ENCODE data around the gene TTC3. TPM values are rescaled to one million over a fixed set of nuclear protein-coding genes. Genes with fewer than 3 reads are reported as not detected.

TTC3 gene
- total and polyA plus RNA-seq, 8 donors, result 103 to 214 (median 191) TPM

- no peak for DNase-seq
- Histone ChIP-seq H3K4me3 (no peak overlapping the region), H3K27ac (no peak overlapping the region), H3K36me3 (peaks cover 0 to 96% of the 10 kb centered on the region in 2 donors), H3K4me1 (no peaks in the 10 kb centered on the region), H3K9me3 (no peaks in the 10 kb centered on the region), H3K27me3 (no peaks in the 10 kb centered on the region)
- TF ChIP-seq, protein P1, sequence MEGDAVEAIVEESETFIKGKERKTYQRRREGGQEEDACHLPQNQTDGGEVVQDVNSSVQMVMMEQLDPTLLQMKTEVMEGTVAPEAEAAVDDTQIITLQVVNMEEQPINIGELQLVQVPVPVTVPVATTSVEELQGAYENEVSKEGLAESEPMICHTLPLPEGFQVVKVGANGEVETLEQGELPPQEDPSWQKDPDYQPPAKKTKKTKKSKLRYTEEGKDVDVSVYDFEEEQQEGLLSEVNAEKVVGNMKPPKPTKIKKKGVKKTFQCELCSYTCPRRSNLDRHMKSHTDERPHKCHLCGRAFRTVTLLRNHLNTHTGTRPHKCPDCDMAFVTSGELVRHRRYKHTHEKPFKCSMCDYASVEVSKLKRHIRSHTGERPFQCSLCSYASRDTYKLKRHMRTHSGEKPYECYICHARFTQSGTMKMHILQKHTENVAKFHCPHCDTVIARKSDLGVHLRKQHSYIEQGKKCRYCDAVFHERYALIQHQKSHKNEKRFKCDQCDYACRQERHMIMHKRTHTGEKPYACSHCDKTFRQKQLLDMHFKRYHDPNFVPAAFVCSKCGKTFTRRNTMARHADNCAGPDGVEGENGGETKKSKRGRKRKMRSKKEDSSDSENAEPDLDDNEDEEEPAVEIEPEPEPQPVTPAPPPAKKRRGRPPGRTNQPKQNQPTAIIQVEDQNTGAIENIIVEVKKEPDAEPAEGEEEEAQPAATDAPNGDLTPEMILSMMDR (IDR thresholded peaks at IDR 0.05), result no peak
- intact Hi-C loops (cut with DNase I), result no loop called here
- no peak for ATAC-seq
These were observed 119.0 kb downstream of the TTC3 start for GRCh38 chr21:37192019-37192418.

GRCh38 chr21:37193006-37193405 is 120.0 kb downstream of the TTC3 start:
- intact Hi-C loops (cut with DNase I), result no loop called here
- DNase-seq (no peak), ATAC-seq (no peak)
- Histone ChIP-seq H3K4me1 (no peaks in the 10 kb centered on the region), H3K4me3 (no peak overlapping the region), H3K27me3 (no peaks in the 10 kb centered on the region), H3K9me3 (no peaks in the 10 kb centered on the region), H3K27ac (no peak overlapping the region), H3K36me3 (peaks cover 0 to 95% of the 10 kb centered on the region in 2 donors)
- TF ChIP-seq, protein P1 (IDR thresholded peaks at IDR 0.05), result no peak

DNA sequence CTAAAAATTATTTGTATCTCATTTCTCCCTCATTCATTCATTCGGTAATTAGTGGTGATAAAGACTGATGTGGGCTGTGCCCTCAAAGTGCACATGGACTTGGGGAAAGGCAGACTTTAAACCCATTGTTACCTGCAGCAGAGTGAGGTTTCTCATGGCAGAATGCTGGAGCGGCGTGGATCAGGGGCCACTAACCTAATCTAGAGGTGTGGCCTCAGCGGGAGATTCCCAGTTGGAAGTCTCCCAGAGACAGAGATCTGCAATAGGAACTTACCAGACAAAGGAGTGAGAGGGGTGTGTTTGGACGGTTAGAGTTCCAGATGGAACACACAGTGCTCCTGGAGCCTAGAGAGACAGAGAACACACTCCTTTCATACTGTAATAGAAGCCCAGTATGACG is 120.6 kb downstream of the TTC3 start:
- DNase-seq (no peak), ATAC-seq (no peak)
- no peaks in the 10 kb centered on the region for H3K4me1 ChIP-seq
- no peaks in the 10 kb centered on the region for H3K27me3 ChIP-seq
- H3K4me3 ChIP-seq, result no peak overlapping the region
- intact Hi-C loops (cut with DNase I), result no loop called here
- peaks cover 0 to 95% of the 10 kb centered on the region in 2 donors for H3K36me3 ChIP-seq
- no peak overlapping the region for H3K27ac ChIP-seq
- TF ChIP-seq, protein P1 (IDR thresholded peaks at IDR 0.05), result no peak
- H3K9me3 ChIP-seq, result no peaks in the 10 kb centered on the region

- intact Hi-C loops (cut with DNase I), result no loop called here
- ATAC-seq (no peak), DNase-seq (no peak)
- H3K27me3 ChIP-seq, result no peaks in the 10 kb centered on the region
- H3K27ac ChIP-seq, result no peak overlapping the region
- TF ChIP-seq, protein P1 (IDR thresholded peaks at IDR 0.05), result no peak
- H3K36me3 ChIP-seq, result peaks cover 0 to 91% of the 10 kb centered on the region in 2 donors
- no peaks in the 10 kb centered on the region for H3K9me3 ChIP-seq
- H3K4me1 ChIP-seq, result no peaks in the 10 kb centered on the region
- H3K4me3 ChIP-seq, result no peak overlapping the region
These were observed 122.0 kb downstream of the TTC3 start for GRCh38 chr21:37195059-37195458.

DNA sequence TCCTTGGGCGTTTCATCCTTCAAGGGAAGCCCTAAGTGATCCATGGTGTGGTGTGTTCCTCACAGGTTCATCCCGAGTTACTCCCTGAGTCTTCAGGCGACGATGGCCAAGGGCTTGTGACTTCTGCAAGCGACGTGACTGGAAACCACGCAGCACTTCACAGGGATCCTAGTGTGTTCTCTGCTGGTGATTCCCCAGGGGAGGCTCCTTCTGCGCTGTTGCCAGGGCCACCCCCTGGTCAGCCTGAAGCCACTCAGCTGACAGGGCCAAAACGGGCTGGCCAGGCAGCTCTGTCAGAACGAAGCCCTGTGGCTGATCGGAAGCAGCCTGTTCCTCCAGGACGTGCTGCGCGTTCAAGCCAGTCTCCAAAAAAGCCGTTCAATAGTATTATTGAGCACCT is 122.6 kb downstream of the TTC3 start:
- ATAC-seq, result no peak

More for the DNA sequence above, 122.6 kb downstream of the TTC3 start:
- Histone ChIP-seq H3K4me3 (no peak overlapping the region), H3K27me3 (no peaks in the 10 kb centered on the region), H3K36me3 (peaks cover 0 to 91% of the 10 kb centered on the region in 2 donors), H3K9me3 (no peaks in the 10 kb centered on the region), H3K27ac (no peak overlapping the region), H3K4me1 (no peaks in the 10 kb centered on the region)
- intact Hi-C loops (cut with DNase I), result no loop called here
- TF ChIP-seq, protein P1 (IDR thresholded peaks at IDR 0.05), result no peak
- no peak for DNase-seq
